ENCODE measurements around the gene GARIN5A. TPM values are rescaled to one million over a fixed set of nuclear protein-coding genes. Genes with fewer than 3 reads are reported as not detected.

GARIN5A gene
- polyA plus RNA-seq, 1 donor (not counting 4 experiments of a cell fraction or from before 2014, with no cell fraction given): 0.37 TPM

DNA sequence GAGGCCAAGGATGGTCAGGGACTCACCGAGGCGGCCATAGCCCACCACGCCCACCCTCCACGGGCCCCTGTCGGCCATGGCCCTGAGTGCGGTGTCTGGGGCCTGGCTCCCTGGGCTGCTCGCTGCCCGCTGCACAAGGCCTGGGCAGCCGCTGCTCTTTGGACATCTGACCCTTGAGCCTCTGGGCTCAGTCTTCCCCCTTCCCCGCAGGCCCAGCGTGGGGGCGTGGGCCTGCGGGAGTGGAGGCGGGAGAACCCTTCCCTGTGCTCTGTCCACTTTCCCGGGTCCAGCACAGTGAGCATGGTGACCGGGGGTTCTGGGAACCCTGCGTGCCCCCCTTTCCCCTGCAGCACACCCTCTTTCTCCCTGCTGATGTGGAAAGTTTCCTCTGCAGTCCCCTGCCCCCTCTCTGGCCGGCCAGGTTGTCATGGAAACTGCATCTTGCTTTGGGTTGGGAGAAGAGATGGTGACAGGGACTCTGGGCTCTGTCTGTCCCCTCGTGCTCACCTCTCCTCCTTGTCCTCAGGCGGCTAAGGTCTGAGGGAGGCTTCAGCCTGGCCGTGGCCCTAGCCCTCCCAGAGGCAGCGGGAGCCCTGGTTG lies 37.2 kb upstream of the GARIN5A start, which contains the start of gene ASPDH:
Gene ASPDH, minus strand, starts transcription at position 168 of the 600 bp plus-strand sequence. Its CDS starts 90 bp downstream, at position 78.
- no peak for TF ChIP-seq EZH2 (IDR thresholded peaks at IDR 0.05; ENCODE audit: low read length)
- TF ChIP-seq, protein P1, sequence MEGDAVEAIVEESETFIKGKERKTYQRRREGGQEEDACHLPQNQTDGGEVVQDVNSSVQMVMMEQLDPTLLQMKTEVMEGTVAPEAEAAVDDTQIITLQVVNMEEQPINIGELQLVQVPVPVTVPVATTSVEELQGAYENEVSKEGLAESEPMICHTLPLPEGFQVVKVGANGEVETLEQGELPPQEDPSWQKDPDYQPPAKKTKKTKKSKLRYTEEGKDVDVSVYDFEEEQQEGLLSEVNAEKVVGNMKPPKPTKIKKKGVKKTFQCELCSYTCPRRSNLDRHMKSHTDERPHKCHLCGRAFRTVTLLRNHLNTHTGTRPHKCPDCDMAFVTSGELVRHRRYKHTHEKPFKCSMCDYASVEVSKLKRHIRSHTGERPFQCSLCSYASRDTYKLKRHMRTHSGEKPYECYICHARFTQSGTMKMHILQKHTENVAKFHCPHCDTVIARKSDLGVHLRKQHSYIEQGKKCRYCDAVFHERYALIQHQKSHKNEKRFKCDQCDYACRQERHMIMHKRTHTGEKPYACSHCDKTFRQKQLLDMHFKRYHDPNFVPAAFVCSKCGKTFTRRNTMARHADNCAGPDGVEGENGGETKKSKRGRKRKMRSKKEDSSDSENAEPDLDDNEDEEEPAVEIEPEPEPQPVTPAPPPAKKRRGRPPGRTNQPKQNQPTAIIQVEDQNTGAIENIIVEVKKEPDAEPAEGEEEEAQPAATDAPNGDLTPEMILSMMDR (optimal IDR thresholded peaks at IDR 0.05 in 1 of 3, IDR thresholded peaks at IDR 0.05 in 1 of 3, conservative IDR thresholded peaks at IDR 0.05 in 1 of 3; ENCODE audit: extremely low read depth in 1 of 3, insufficient read depth in 2 of 3, low read length in 3 of 3): no peak
- H3K27ac ChIP-seq (ENCODE audit: control insufficient read depth, insufficient read depth, low read length): no peak within 1 kb of the TSS
- H3K79me2 ChIP-seq (ENCODE audit: control insufficient read depth, insufficient read depth, low read length): peaks cover 5% of the 10 kb centered on the region
- no peaks in the 10 kb centered on the region for H3K9me3 ChIP-seq (ENCODE audit: control insufficient read depth, low read depth, low read length)
- H3K36me3 ChIP-seq (ENCODE audit: control insufficient read depth in 2 of 2, extremely low read depth in 1 of 2, insufficient read depth in 2 of 2, low read length in 2 of 2): no peaks in the 10 kb centered on the region
- H3K4me3 ChIP-seq (ENCODE audit: control insufficient read depth in 2 of 3, extremely low read depth in 1 of 3, insufficient read depth in 2 of 3, low read depth in 1 of 3, low read length in 3 of 3): no peak within 1 kb of the TSS
- no peak within 1 kb of the TSS for H2AFZ ChIP-seq (ENCODE audit: control insufficient read depth, low read length)
- no peak within 1 kb of the TSS for H3K4me2 ChIP-seq (ENCODE audit: control insufficient read depth, extremely low read depth, insufficient read depth, low read depth, low read length)
- no peak within 1 kb of the TSS for H3K9ac ChIP-seq (ENCODE audit: control insufficient read depth, extremely low read depth, insufficient read depth, low read length)
- peaks cover 4% of the 10 kb centered on the region for H3K4me1 ChIP-seq (ENCODE audit: control insufficient read depth, extremely low read depth, insufficient read depth, low read length)
- H3K9me1 ChIP-seq (ENCODE audit: control insufficient read depth, extremely low read depth, insufficient read depth, low read length): no peaks in the 10 kb centered on the region
- no peaks in the 10 kb centered on the region for H4K20me1 ChIP-seq (ENCODE audit: control insufficient read depth, extremely low read depth, insufficient read depth, low read length)
- peaks cover 8% of the 10 kb centered on the region for H3K27me3 ChIP-seq (ENCODE audit: control insufficient read depth, extremely low read depth, insufficient read depth, low read length)
- dilution Hi-C loops (cut with MboI; ENCODE audit: extremely low pct_ligation_motif_present, low sequenced_read_pairs): no loop called here
- FAIRE-seq: no peak
- DNase-seq (ENCODE audit: low read depth, low spot score): no peak

DNA sequence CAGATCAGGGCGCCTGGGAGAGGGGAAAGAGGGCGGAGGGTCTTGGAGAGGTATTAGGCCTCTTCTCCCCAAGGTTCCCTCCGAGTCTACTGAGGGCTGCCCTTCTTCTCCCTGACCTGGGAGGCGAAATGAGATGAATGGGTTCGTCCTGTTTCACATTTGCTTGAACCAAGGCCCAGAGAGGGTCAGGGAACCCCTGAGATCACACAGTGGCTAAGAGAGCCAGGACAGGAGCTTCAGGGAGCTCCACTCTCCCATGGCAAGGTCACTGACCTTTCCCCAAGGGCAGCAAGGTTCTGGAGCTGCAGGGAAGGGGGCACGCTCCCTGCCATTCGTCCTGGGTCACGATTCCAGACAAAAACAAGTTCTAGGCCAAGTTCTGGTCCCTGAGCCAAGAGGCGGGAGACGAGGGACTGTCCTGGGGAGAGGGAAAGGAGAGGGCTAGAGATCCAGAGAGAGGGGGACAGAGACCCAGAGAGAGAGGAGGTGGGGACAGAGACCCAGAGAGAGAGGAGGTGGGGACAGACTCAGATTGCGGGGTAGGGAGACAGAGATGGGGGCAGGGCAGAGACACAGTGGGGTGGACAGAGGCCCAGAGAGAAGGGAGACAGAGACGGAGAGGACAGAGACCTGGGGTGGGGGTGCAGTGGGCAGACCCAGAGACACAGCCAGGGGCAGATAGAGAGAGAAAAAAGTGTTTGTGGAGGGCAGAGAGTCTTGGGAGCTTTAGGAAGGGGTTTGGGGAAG lies 36.5 kb upstream of the GARIN5A start:
- DNase-seq (ENCODE audit: low read depth, low spot score) (no peak), FAIRE-seq (no peak)
- H3K9me3 ChIP-seq (ENCODE audit: control insufficient read depth, low read depth, low read length): no peaks in the 10 kb centered on the region
- peaks cover 8% of the 10 kb centered on the region for H3K27me3 ChIP-seq (ENCODE audit: control insufficient read depth, extremely low read depth, insufficient read depth, low read length)
- H3K27ac ChIP-seq (ENCODE audit: control insufficient read depth, insufficient read depth, low read length): no peak overlapping the region
- peaks cover 4% of the 10 kb centered on the region for H3K4me1 ChIP-seq (ENCODE audit: control insufficient read depth, extremely low read depth, insufficient read depth, low read length)
- TF ChIP-seq, protein P1 (optimal IDR thresholded peaks at IDR 0.05 in 1 of 3, IDR thresholded peaks at IDR 0.05 in 1 of 3, conservative IDR thresholded peaks at IDR 0.05 in 1 of 3; ENCODE audit: extremely low read depth in 1 of 3, insufficient read depth in 2 of 3, low read length in 3 of 3): no peak
- TF ChIP-seq EZH2 (IDR thresholded peaks at IDR 0.05; ENCODE audit: low read length): no peak
- no peaks in the 10 kb centered on the region for H3K36me3 ChIP-seq (ENCODE audit: control insufficient read depth in 2 of 2, extremely low read depth in 1 of 2, insufficient read depth in 2 of 2, low read length in 2 of 2)
- H4K20me1 ChIP-seq (ENCODE audit: control insufficient read depth, extremely low read depth, insufficient read depth, low read length): no peaks in the 10 kb centered on the region
- no peaks in the 10 kb centered on the region for H3K9me1 ChIP-seq (ENCODE audit: control insufficient read depth, extremely low read depth, insufficient read depth, low read length)
- H3K79me2 ChIP-seq (ENCODE audit: control insufficient read depth, insufficient read depth, low read length): peaks cover 5% of the 10 kb centered on the region
- H3K9ac ChIP-seq (ENCODE audit: control insufficient read depth, extremely low read depth, insufficient read depth, low read length): no peak overlapping the region
- dilution Hi-C loops (cut with MboI; ENCODE audit: extremely low pct_ligation_motif_present, low sequenced_read_pairs): no loop called here
- no peak overlapping the region for H2AFZ ChIP-seq (ENCODE audit: control insufficient read depth, low read length)
- H3K4me3 ChIP-seq (ENCODE audit: control insufficient read depth in 2 of 3, extremely low read depth in 1 of 3, insufficient read depth in 2 of 3, low read depth in 1 of 3, low read length in 3 of 3): no peak overlapping the region
- no peak overlapping the region for H3K4me2 ChIP-seq (ENCODE audit: control insufficient read depth, extremely low read depth, insufficient read depth, low read depth, low read length)
